22Rv1 (cell line): Measurements from ENCODE around the gene MAPK9.

ENCODE experiments used
- H3K27ac ChIP-seq: fragments of 450-650 bp; 2 replicates; pipeline ENCODE4 v1.5.1; 2017
- ZFX ChIP-seq: fragments of 450-650 bp; IDR thresholded peaks from 2 replicates; pipeline ENCODE4 v1.6.1; 2017; ENCODE audit warnings: antibody characterized with exemption, borderline replicate concordance
- TF ChIP-seq, protein P1 (sequence below): fragments of 450-650 bp; IDR thresholded peaks from 2 replicates; pipeline ENCODE4 v1.5.1; 2017; ENCODE audit warnings: mild to moderate bottlenecking

The MAPK9 gene

GRCh38 chr5:180290568-180291233 is 1.2 kb downstream of the MAPK9 start:
- H3K27ac ChIP-seq, result no peak overlapping the region
- TF ChIP-seq ZFX, result no peak
- TF ChIP-seq, protein P1, sequence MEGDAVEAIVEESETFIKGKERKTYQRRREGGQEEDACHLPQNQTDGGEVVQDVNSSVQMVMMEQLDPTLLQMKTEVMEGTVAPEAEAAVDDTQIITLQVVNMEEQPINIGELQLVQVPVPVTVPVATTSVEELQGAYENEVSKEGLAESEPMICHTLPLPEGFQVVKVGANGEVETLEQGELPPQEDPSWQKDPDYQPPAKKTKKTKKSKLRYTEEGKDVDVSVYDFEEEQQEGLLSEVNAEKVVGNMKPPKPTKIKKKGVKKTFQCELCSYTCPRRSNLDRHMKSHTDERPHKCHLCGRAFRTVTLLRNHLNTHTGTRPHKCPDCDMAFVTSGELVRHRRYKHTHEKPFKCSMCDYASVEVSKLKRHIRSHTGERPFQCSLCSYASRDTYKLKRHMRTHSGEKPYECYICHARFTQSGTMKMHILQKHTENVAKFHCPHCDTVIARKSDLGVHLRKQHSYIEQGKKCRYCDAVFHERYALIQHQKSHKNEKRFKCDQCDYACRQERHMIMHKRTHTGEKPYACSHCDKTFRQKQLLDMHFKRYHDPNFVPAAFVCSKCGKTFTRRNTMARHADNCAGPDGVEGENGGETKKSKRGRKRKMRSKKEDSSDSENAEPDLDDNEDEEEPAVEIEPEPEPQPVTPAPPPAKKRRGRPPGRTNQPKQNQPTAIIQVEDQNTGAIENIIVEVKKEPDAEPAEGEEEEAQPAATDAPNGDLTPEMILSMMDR, result no peak

DNA sequence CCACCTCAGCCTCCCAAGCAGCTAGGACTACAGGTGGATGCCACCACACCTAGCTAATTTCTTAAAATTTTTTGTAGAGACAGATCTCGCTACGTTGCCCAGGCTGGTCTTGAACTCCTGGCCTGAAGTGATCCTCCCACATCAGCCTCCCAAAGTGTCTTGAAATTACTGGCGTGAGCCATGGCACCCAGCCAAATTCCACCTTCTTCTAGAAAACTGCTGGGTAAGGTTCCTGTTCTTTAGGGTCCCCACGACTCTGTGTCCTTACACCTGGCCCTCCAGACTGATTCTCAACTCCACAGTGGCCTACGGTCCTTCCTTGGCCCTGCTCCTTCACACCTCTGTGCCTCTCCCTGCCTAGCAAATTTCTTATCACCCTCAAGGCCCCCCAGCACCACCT is 1.9 kb downstream of the MAPK9 start:
- TF ChIP-seq ZFX, result no peak
- TF ChIP-seq, protein P1, result no peak
- no peak overlapping the region for H3K27ac ChIP-seq

GRCh38 chr5:180289433-180289832 is 2.5 kb downstream of the MAPK9 start:
- TF ChIP-seq, protein P1, result no peak
- no peak for TF ChIP-seq ZFX
- no peak overlapping the region for H3K27ac ChIP-seq

DNA sequence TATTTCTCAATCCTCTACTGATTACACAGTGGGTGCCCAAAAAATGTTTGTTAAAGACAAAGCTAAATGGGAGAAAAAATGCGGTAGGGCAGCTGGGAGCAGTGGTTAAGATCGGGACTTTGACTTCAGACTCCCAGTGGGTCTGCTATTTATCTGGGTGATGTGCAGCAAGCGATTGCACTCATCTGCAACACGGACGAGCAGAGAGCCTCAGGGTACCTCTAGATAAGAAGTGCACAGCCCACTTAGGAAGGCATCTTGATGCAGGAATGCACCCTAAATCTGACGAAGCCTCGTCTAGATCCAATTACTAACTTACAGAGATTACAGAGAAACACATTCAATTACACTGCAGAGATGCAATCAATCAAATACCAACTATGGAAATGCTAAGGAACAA is 4.0 kb downstream of the MAPK9 start:
- TF ChIP-seq, protein P1, result no peak
- no peak for TF ChIP-seq ZFX
- no peak overlapping the region for H3K27ac ChIP-seq

DNA sequence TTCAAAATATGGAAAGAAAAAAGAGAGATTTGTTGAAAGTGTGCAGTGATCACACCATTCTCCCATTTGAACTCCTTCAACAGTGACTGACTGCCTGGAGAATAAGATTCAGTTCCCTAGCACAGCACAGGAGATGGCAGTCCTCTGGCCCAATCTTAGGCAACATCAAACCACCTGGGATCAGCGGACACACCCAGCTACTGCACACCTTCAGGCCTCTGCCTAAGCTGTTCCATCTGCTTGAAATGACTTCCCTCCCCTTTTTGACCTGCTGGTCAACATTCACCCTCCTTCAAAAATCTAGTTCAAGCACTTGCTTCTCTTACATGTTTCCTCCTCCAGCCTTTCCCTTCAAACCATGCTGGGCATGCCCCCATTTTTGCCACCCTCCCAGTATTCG is 4.5 kb downstream of the MAPK9 start:
- no peak for TF ChIP-seq ZFX
- TF ChIP-seq, protein P1, result no peak
- no peak overlapping the region for H3K27ac ChIP-seq

- H3K27ac ChIP-seq, result no peak overlapping the region
Observed at GRCh38 chr5:180284149-180284548, 7.7 kb downstream of the MAPK9 start.

DNA sequence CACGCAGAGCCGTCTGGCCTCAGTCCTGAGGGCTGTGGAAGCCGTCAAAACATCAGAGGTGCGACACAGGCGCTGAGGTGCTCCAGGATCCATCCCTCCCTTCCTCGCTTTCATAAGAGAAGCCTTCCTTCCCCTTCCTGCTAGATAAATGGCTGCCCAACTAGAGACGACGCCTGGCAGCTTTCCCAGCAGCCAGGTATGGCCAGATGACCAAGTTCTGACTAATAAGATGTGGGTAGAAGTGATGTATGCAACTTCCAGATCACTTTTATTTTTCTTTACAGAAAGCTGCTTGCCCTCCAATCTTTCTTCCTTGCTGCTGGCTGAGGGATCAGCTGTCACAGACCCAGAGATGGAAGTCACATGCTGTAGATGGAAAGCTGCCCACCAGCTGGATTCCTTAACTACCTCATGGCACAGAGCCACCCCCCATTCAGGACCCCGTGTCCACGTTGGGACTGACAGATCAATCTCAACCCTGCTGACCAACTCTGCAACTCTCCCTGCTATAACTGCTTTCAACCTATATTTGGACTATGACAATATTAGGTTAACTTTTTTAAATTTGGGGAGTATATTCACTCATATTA is 8.8 kb downstream of the MAPK9 start:
- TF ChIP-seq, protein P1, result no peak
- TF ChIP-seq ZFX, result no peak
- no peak overlapping the region for H3K27ac ChIP-seq

More at GRCh38 chr5:180284149-180284548, 7.7 kb downstream of the MAPK9 start:
- TF ChIP-seq, protein P1, result no peak
- no peak for TF ChIP-seq ZFX
